ENCODE data around the gene PAPSS2. TPM values are rescaled to one million over a fixed set of nuclear protein-coding genes. Genes with fewer than 3 reads are reported as not detected.

Gene PAPSS2
- total and polyA plus RNA-seq, 2 experiments from 2014 or later = 65.9 to 82.3 TPM

GRCh38 chr10:87720665-87721064 lies 61.0 kb downstream of the PAPSS2 start:
- DNase-seq = no peak
- no peak for TF ChIP-seq EZH2phosphoT487 (IDR thresholded peaks at IDR 0.05; ENCODE audit: insufficient read depth, low read depth)
- Histone ChIP-seq H3F3A (ENCODE audit: insufficient read depth) (no peaks in the 10 kb centered on the region; the same call in 1 of the 2 replicates), H3K36me3 (ENCODE audit: low read depth) (peaks cover 19% of the 10 kb centered on the region), H3K9ac (no peak overlapping the region), H3K79me2 (ENCODE audit: insufficient read depth) (no peaks in the 10 kb centered on the region), H4K20me1 (ENCODE audit: insufficient read depth) (no peaks in the 10 kb centered on the region), H3K27ac (no peak overlapping the region), H3K9me2 (ENCODE audit: insufficient read depth) (no peaks in the 10 kb centered on the region), H3K4me1 (ENCODE audit: insufficient read depth) (no peaks in the 10 kb centered on the region), H2AFZ (no peak overlapping the region), H3K4me3 (no peak overlapping the region), H3K27me3 (replicated peaks; ENCODE audit: insufficient read depth) (no peaks in the 10 kb centered on the region), H3K4me2 (ENCODE audit: unreplicated experiment) (no peak overlapping the region), H3K9me3 (ENCODE audit: low read depth) (no peaks in the 10 kb centered on the region)
- WGBS, 2 experiments (ENCODE audit: low coverage in 1 of 2, low lambda C conversion rate in 2 of 2, missing lambda C conversion rate in 2 of 2) = 100% methylated on average over 1 of the region's 1 CpG
- in situ Hi-C loops (cut with MboI) = no loop called here

- Histone ChIP-seq H3K79me2 (ENCODE audit: insufficient read depth) (no peaks in the 10 kb centered on the region), H3K4me3 (no peak overlapping the region), H3K9ac (no peak overlapping the region), H3K9me2 (ENCODE audit: insufficient read depth) (no peaks in the 10 kb centered on the region), H3K27ac (no peak overlapping the region), H3K4me1 (ENCODE audit: insufficient read depth) (no peaks in the 10 kb centered on the region), H3K27me3 (replicated peaks; ENCODE audit: insufficient read depth) (no peaks in the 10 kb centered on the region), H4K20me1 (ENCODE audit: insufficient read depth) (no peaks in the 10 kb centered on the region), H3K9me3 (ENCODE audit: low read depth) (no peaks in the 10 kb centered on the region), H3F3A (ENCODE audit: insufficient read depth) (no peaks in the 10 kb centered on the region), H3K4me2 (ENCODE audit: unreplicated experiment) (no peak overlapping the region), H3K36me3 (ENCODE audit: low read depth) (peaks cover 10% of the 10 kb centered on the region; the same call in 1 of the 2 replicates), H2AFZ (no peak overlapping the region)
- TF ChIP-seq EZH2phosphoT487 (IDR thresholded peaks at IDR 0.05; ENCODE audit: insufficient read depth, low read depth) = no peak
- TF ChIP-seq EZH2 (IDR thresholded peaks at IDR 0.05; ENCODE audit: insufficient read depth, poor library complexity, severe bottlenecking) = no peak
- no peak for DNase-seq
- in situ Hi-C loops (cut with MboI) = no loop called here
- WGBS, 2 experiments (ENCODE audit: low coverage in 1 of 2, low lambda C conversion rate in 2 of 2, missing lambda C conversion rate in 2 of 2) = 96 to 98% methylated on average over 2 of the region's 2 CpGs
Observed at GRCh38 chr10:87721781-87722180, 62.1 kb downstream of the PAPSS2 start.

- Histone ChIP-seq H3K4me3 (no peak overlapping the region), H3K79me2 (ENCODE audit: insufficient read depth) (no peaks in the 10 kb centered on the region), H3K4me2 (ENCODE audit: unreplicated experiment) (no peak overlapping the region), H3K9me3 (ENCODE audit: low read depth) (no peaks in the 10 kb centered on the region), H3K9ac (no peak overlapping the region), H2AFZ (no peak overlapping the region), H3K36me3 (ENCODE audit: low read depth) (peaks cover 19% of the 10 kb centered on the region; the same call in 1 of the 2 replicates), H3F3A (ENCODE audit: insufficient read depth) (no peaks in the 10 kb centered on the region), H3K4me1 (ENCODE audit: insufficient read depth) (no peaks in the 10 kb centered on the region), H3K9me2 (ENCODE audit: insufficient read depth) (no peaks in the 10 kb centered on the region), H3K27me3 (replicated peaks; ENCODE audit: insufficient read depth) (no peaks in the 10 kb centered on the region), H4K20me1 (ENCODE audit: insufficient read depth) (no peaks in the 10 kb centered on the region), H3K27ac (no peak overlapping the region)
- DNase-seq = no peak
- WGBS, 2 experiments (ENCODE audit: low coverage in 1 of 2, low lambda C conversion rate in 2 of 2, missing lambda C conversion rate in 2 of 2) = 81% methylated on average over 4 of the region's 4 CpGs
- in situ Hi-C loops (cut with MboI) = no loop called here
- TF ChIP-seq EZH2phosphoT487 (IDR thresholded peaks at IDR 0.05; ENCODE audit: insufficient read depth, low read depth) = no peak
- no peak for TF ChIP-seq EZH2 (IDR thresholded peaks at IDR 0.05; ENCODE audit: insufficient read depth, poor library complexity, severe bottlenecking)
Observed at GRCh38 chr10:87722716-87723115, 63.0 kb downstream of the PAPSS2 start.

GRCh38 chr10:87723500-87723899 lies 63.8 kb downstream of the PAPSS2 start:
- WGBS, 2 experiments (ENCODE audit: low coverage in 1 of 2, low lambda C conversion rate in 2 of 2, missing lambda C conversion rate in 2 of 2) = 87 to 88% methylated on average over 6 of the region's 6 CpGs
- peaks cover 20% of the 10 kb centered on the region; the same call in 1 of the 2 replicates for H3K36me3 ChIP-seq (ENCODE audit: low read depth)
- DNase-seq = no peak
- H3K4me2 ChIP-seq (ENCODE audit: unreplicated experiment) = no peak overlapping the region
- no peaks in the 10 kb centered on the region for H3K79me2 ChIP-seq (ENCODE audit: insufficient read depth)
- H3K27me3 ChIP-seq (replicated peaks; ENCODE audit: insufficient read depth) = no peaks in the 10 kb centered on the region
- TF ChIP-seq EZH2 (IDR thresholded peaks at IDR 0.05; ENCODE audit: insufficient read depth, poor library complexity, severe bottlenecking) (no peak), EZH2phosphoT487 (IDR thresholded peaks at IDR 0.05; ENCODE audit: insufficient read depth, low read depth) (no peak)
- H3K27ac ChIP-seq = no peak overlapping the region
- H3K4me3 ChIP-seq = no peak overlapping the region
- no peaks in the 10 kb centered on the region for H4K20me1 ChIP-seq (ENCODE audit: insufficient read depth)
- no peak overlapping the region for H3K9ac ChIP-seq
- no peaks in the 10 kb centered on the region for H3K4me1 ChIP-seq (ENCODE audit: insufficient read depth)
- H3K9me2 ChIP-seq (ENCODE audit: insufficient read depth) = no peaks in the 10 kb centered on the region
- H3F3A ChIP-seq (ENCODE audit: insufficient read depth) = no peaks in the 10 kb centered on the region
- H3K9me3 ChIP-seq (ENCODE audit: low read depth) = no peaks in the 10 kb centered on the region
- H2AFZ ChIP-seq = no peak overlapping the region
- in situ Hi-C loops (cut with MboI) = no loop called here

GRCh38 chr10:87724789-87725188 lies 65.1 kb downstream of the PAPSS2 start:
- DNase-seq = no peak
- H3K4me1 ChIP-seq (ENCODE audit: insufficient read depth) = no peaks in the 10 kb centered on the region
- no peaks in the 10 kb centered on the region for H4K20me1 ChIP-seq (ENCODE audit: insufficient read depth)
- no peak overlapping the region for H3K9ac ChIP-seq
- no peak overlapping the region for H3K27ac ChIP-seq
- H2AFZ ChIP-seq = no peak overlapping the region
- TF ChIP-seq EZH2 (IDR thresholded peaks at IDR 0.05; ENCODE audit: insufficient read depth, poor library complexity, severe bottlenecking) = no peak
- no peak for TF ChIP-seq EZH2phosphoT487 (IDR thresholded peaks at IDR 0.05; ENCODE audit: insufficient read depth, low read depth)
- no peaks in the 10 kb centered on the region for H3K27me3 ChIP-seq (replicated peaks; ENCODE audit: insufficient read depth)
- no peaks in the 10 kb centered on the region for H3K9me2 ChIP-seq (ENCODE audit: insufficient read depth)
- no peak overlapping the region for H3K4me2 ChIP-seq (ENCODE audit: unreplicated experiment)
- no peaks in the 10 kb centered on the region for H3K9me3 ChIP-seq (ENCODE audit: low read depth)
- H3K4me3 ChIP-seq = no peak overlapping the region
- H3K36me3 ChIP-seq (ENCODE audit: low read depth) = peaks cover 20% of the 10 kb centered on the region; the same call in 1 of the 2 replicates
- no peaks in the 10 kb centered on the region for H3F3A ChIP-seq (ENCODE audit: insufficient read depth)
- 90 to 96% methylated on average over 5 of the region's 5 CpGs for WGBS, 2 experiments (ENCODE audit: low coverage in 1 of 2, low lambda C conversion rate in 2 of 2, missing lambda C conversion rate in 2 of 2)
- in situ Hi-C loops (cut with MboI) = no loop called here
- no peaks in the 10 kb centered on the region for H3K79me2 ChIP-seq (ENCODE audit: insufficient read depth)

Measured in GM23248 (cell line).